Effector memory CD4-positive, alpha-beta T cell (primary cell): ENCODE measurements around the gene DOCK4.
"Not testable (repeated sequence)": the region's sequence is repeated elsewhere in the genome, so short reads cannot be mapped to it uniquely, and the experiment has no call there.

ENCODE experiments used
- DNase-seq, 3 donors: peaks; one replicate each; pipeline ENCODE4 v3.0.0-alpha.2; 2020
- H3K27ac ChIP-seq: 2 replicates; pipeline ENCODE4 v1.7.0; 2013; ENCODE audit warnings: mild to moderate bottlenecking, low read length, moderate library complexity; ENCODE audit not compliant: insufficient read depth, poor library complexity, severe bottlenecking
- H3K27me3 ChIP-seq: replicated peaks from 2 replicates; pipeline ENCODE4 v1.7.0; 2013; ENCODE audit warnings: mild to moderate bottlenecking, low read length; ENCODE audit not compliant: insufficient read depth, control insufficient read depth, poor library complexity, severe bottlenecking
- H3K36me3 ChIP-seq: 2 replicates; pipeline ENCODE4 v1.7.0; 2013; ENCODE audit warnings: mild to moderate bottlenecking, low read length, moderate library complexity; ENCODE audit not compliant: control insufficient read depth, insufficient read depth
- H3K4me1 ChIP-seq: 2 replicates; pipeline ENCODE4 v1.7.0; 2013; ENCODE audit warnings: low read length, mild to moderate bottlenecking; ENCODE audit not compliant: control insufficient read depth, insufficient read depth, poor library complexity, severe bottlenecking
- H3K4me3 ChIP-seq: 2 replicates; pipeline ENCODE4 v1.7.0; 2013; ENCODE audit warnings: low read length, low read depth, mild to moderate bottlenecking; ENCODE audit not compliant: insufficient read depth, poor library complexity, severe bottlenecking
- H3K9me3 ChIP-seq: 2 replicates; pipeline ENCODE4 v1.7.0; 2013; ENCODE audit warnings: mild to moderate bottlenecking, low read length, moderate library complexity; ENCODE audit not compliant: control insufficient read depth

DOCK4 gene

GRCh38 chr7:111917404-111917803, 288.8 kb downstream of the DOCK4 start:
- H3K4me1 ChIP-seq, H3K9me3 ChIP-seq, H3K4me3 ChIP-seq, H3K27me3 ChIP-seq, H3K27ac ChIP-seq, DNase-seq, H3K36me3 ChIP-seq: not testable (repeated sequence)

- DNase-seq: no peak
- Histone ChIP-seq H3K4me3 (no peak overlapping the region), H3K27me3 (no peaks in the 10 kb centered on the region), H3K27ac (no peak overlapping the region), H3K9me3 (no peaks in the 10 kb centered on the region), H3K36me3 (no peaks in the 10 kb centered on the region), H3K4me1 (no peaks in the 10 kb centered on the region)
These were observed 291.9 kb downstream of the DOCK4 start for GRCh38 chr7:111914291-111914690.

- DNase-seq: no peak
These were observed 294.8 kb downstream of the DOCK4 start for GRCh38 chr7:111911166-111911961.

GRCh38 chr7:111910656-111911055, 295.5 kb downstream of the DOCK4 start:
- no peaks in the 10 kb centered on the region for H3K27me3 ChIP-seq
- H3K4me3 ChIP-seq: no peak overlapping the region
- H3K27ac ChIP-seq: no peak overlapping the region
- no peaks in the 10 kb centered on the region for H3K9me3 ChIP-seq
- no peaks in the 10 kb centered on the region for H3K36me3 ChIP-seq
- DNase-seq: no peak
- H3K4me1 ChIP-seq: no peaks in the 10 kb centered on the region

More at GRCh38 chr7:111911166-111911961, 294.8 kb downstream of the DOCK4 start:
- no peak overlapping the region for H3K27ac ChIP-seq
- no peaks in the 10 kb centered on the region for H3K36me3 ChIP-seq
- H3K4me1 ChIP-seq: no peaks in the 10 kb centered on the region
- H3K9me3 ChIP-seq: no peaks in the 10 kb centered on the region
- H3K4me3 ChIP-seq: no peak overlapping the region
- H3K27me3 ChIP-seq: no peaks in the 10 kb centered on the region

- DNase-seq, H3K27me3 ChIP-seq, H3K36me3 ChIP-seq, H3K9me3 ChIP-seq, H3K27ac ChIP-seq, H3K4me1 ChIP-seq, H3K4me3 ChIP-seq: not testable (repeated sequence)
These were observed 297.5 kb downstream of the DOCK4 start for GRCh38 chr7:111908673-111909072.

DNA sequence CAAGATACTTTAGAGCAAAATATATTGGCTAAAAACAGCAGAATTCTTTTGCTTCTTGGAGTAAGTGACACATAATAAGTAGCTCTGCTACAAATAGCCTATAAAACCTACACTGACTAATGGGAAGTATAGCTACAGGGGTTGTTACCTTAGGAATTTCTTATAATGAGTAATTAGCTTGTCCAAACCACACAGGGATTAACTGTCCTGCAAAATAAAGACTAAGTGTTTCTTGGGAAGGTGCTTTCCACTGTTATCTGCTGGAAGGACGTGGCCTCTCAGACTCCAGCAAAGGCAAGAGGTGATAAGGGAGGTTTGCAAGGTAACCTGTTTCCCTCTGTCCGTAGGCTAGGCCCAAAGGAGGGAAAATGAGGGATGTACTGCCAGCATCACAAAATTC, 302.4 kb downstream of the DOCK4 start:
- no peak for DNase-seq
- Histone ChIP-seq H3K27me3 (no peaks in the 10 kb centered on the region), H3K4me1 (no peaks in the 10 kb centered on the region), H3K9me3 (no peaks in the 10 kb centered on the region), H3K27ac (no peak overlapping the region), H3K4me3 (no peak overlapping the region), H3K36me3 (no peaks in the 10 kb centered on the region)

- Histone ChIP-seq H3K27ac (no peak overlapping the region), H3K27me3 (no peaks in the 10 kb centered on the region), H3K4me3 (no peak overlapping the region), H3K9me3 (no peaks in the 10 kb centered on the region), H3K4me1 (no peaks in the 10 kb centered on the region), H3K36me3 (no peaks in the 10 kb centered on the region)
- no peak for DNase-seq
These were observed 303.2 kb downstream of the DOCK4 start for GRCh38 chr7:111903016-111903415.

DNA sequence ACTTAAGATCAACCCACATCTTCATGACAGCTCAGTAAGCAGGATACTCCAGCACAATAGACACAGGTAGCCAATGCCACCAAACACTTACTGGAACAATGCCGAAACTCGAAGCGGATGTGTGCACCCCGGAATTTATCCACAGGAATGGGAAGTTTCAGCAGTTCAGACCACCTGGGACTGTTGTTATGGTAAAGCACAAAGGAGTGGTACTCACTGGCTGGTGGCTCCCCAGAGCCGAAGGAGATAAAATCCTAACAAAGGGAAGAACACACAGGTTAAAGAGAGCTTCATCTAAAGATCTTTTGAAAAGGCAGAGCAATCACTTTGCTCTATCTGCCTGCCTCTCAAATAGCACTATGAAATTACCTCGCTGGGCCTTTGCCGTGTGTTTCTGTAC, 305.9 kb downstream of the DOCK4 start:
- H3K4me1 ChIP-seq: no peaks in the 10 kb centered on the region
- no peak for DNase-seq
- H3K27me3 ChIP-seq: no peaks in the 10 kb centered on the region
- H3K4me3 ChIP-seq: no peak overlapping the region
- no peaks in the 10 kb centered on the region for H3K9me3 ChIP-seq
- no peaks in the 10 kb centered on the region for H3K36me3 ChIP-seq
- no peak overlapping the region for H3K27ac ChIP-seq

DNA sequence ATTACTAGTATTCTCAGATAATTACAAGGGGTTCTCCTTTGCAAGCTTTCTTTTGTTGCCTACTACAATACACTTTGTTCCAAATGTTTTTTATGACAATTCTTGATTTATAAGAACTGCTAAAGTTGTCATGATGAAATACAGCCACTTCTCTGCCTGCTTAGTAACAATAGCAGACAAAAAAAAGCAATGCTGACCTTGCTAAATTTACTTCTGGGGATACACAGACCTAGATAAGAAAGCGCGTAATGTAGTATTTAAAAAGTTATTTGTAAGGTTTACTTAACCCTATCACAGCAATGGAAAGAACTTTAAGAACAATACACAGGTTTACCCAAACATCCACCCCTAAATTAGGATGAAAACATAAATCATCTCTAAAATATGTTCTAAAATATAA, 311.1 kb downstream of the DOCK4 start:
- H3K36me3 ChIP-seq: no peaks in the 10 kb centered on the region
- no peaks in the 10 kb centered on the region for H3K27me3 ChIP-seq
- no peaks in the 10 kb centered on the region for H3K4me1 ChIP-seq
- no peak overlapping the region for H3K4me3 ChIP-seq
- no peak for DNase-seq
- H3K9me3 ChIP-seq: no peaks in the 10 kb centered on the region
- H3K27ac ChIP-seq: no peak overlapping the region

DNA sequence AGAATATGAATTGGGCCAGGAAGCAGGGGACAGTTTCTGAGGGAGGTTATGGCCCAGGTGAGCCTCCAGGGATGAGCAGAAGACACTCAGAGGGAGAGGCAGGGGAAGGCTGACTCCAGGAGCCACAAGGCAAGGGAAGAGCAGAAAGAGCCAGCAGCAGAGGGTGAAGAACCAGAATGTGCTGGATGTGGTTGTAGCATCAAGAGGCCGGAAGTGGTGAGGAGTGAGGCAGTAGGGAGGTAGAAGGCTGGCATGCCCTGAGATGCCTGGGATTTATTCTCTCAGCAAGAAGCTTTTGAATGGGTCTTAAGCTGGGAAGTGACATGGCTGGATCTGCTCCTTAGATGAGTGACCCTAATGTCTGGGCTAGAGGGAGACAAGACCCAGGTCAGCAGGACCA, 311.7 kb downstream of the DOCK4 start:
- no peak for DNase-seq
- H3K9me3 ChIP-seq: no peaks in the 10 kb centered on the region
- H3K36me3 ChIP-seq: no peaks in the 10 kb centered on the region
- H3K4me3 ChIP-seq: no peak overlapping the region
- H3K27me3 ChIP-seq: no peaks in the 10 kb centered on the region
- no peaks in the 10 kb centered on the region for H3K4me1 ChIP-seq
- H3K27ac ChIP-seq: no peak overlapping the region
